ENCODE results near the gene PLEKHA7. TPM values are rescaled to one million over a fixed set of nuclear protein-coding genes. Genes with fewer than 3 reads are reported as not detected.
"Not testable (repeated sequence)": the region's sequence is repeated elsewhere in the genome, so short reads cannot be mapped to it uniquely, and the experiment has no call there.

Gene PLEKHA7
- total RNA-seq (65.7 TPM), polyA plus RNA-seq (ENCODE audit: insufficient read depth, low read depth, low replicate concordance) (24.4 TPM)
- long read RNA-seq, donor 1, partial matches to known transcripts, result 6 of 6 reads
- long read RNA-seq, donor 1, other reads (novel, unspliced or antisense), result 0 of 6 reads
- long read RNA-seq, donor 2, partial matches to known transcripts, result 21 of 22 reads
- long read RNA-seq, donor 2, other reads (novel, unspliced or antisense), result 0 of 22 reads
- long read RNA-seq, donor 3, partial matches to known transcripts, result 0 of 10 reads
- long read RNA-seq, donor 3, other reads (novel, unspliced or antisense), result 8 of 10 reads
- long read RNA-seq, donor 4, partial matches to known transcripts, result 23 of 25 reads
- long read RNA-seq, donor 4, other reads (novel, unspliced or antisense), result 0 of 25 reads
- long read RNA-seq, donor 5, result 0 reads
- long read RNA-seq, donor 6, result 0 reads
- long read RNA-seq, donor 7, partial matches to known transcripts, result 10 of 35 reads
- long read RNA-seq, donor 7, other reads (novel, unspliced or antisense), result 24 of 35 reads
- long read RNA-seq, donor 8, result 0 reads
- long read RNA-seq, donor 9, partial matches to known transcripts, result 0 of 1 reads
- long read RNA-seq, donor 9, other reads (novel, unspliced or antisense), result 0 of 1 reads
- long read RNA-seq, donor 10, partial matches to known transcripts, result 6 of 7 reads
- long read RNA-seq, donor 10, other reads (novel, unspliced or antisense), result 0 of 7 reads

- DNase-seq (peak in 3 of 5 donors; percentile 42 to 63 (median 51)), FAIRE-seq (no peak)
- TF ChIP-seq, protein P1, sequence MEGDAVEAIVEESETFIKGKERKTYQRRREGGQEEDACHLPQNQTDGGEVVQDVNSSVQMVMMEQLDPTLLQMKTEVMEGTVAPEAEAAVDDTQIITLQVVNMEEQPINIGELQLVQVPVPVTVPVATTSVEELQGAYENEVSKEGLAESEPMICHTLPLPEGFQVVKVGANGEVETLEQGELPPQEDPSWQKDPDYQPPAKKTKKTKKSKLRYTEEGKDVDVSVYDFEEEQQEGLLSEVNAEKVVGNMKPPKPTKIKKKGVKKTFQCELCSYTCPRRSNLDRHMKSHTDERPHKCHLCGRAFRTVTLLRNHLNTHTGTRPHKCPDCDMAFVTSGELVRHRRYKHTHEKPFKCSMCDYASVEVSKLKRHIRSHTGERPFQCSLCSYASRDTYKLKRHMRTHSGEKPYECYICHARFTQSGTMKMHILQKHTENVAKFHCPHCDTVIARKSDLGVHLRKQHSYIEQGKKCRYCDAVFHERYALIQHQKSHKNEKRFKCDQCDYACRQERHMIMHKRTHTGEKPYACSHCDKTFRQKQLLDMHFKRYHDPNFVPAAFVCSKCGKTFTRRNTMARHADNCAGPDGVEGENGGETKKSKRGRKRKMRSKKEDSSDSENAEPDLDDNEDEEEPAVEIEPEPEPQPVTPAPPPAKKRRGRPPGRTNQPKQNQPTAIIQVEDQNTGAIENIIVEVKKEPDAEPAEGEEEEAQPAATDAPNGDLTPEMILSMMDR (IDR thresholded peaks at IDR 0.05; ENCODE audit: borderline replicate concordance, extremely low read depth, insufficient read depth), result no peak
- no peaks in the 10 kb centered on the region for H3K9me3 ChIP-seq (ENCODE audit: control insufficient read depth in 2 of 3, insufficient read depth in 1 of 3, low read length in 3 of 3)
- H3K9ac ChIP-seq (ENCODE audit: low read length in 3 of 3), result peak within 1 kb of the TSS; percentile 14 to 84 (median 48)
- intact Hi-C loops (cut with DNase I), result no loop called here
- H3K4me1 ChIP-seq (ENCODE audit: control insufficient read depth in 2 of 3, insufficient read depth in 2 of 3, low read depth in 1 of 3, low read length in 3 of 3), result peaks cover 0 to 19% (median 7%) of the 10 kb centered on the region in 3 donors
- no peaks in the 10 kb centered on the region for H3K36me3 ChIP-seq (ENCODE audit: control insufficient read depth in 2 of 3, insufficient read depth in 3 of 3, low read length in 3 of 3)
- H3K4me3 ChIP-seq (ENCODE audit: low read length in 3 of 3), result peak within 1 kb of the TSS; percentile 63 to 89 (median 64)
- H3K27me3 ChIP-seq (ENCODE audit: control insufficient read depth, insufficient read depth, low read length), result no peaks in the 10 kb centered on the region
- H3K27ac ChIP-seq (ENCODE audit: low read depth in 2 of 2, low read length in 2 of 2), result peak within 1 kb of the TSS; percentile 84 to 91
Measured at GRCh38 chr11:17014321-17014832, at the start of gene PLEKHA7. Gene PLEKHA7, minus strand, starts transcription at chr11:17014414. Its CDS starts 13 bp downstream, at chr11:17014401.

- Histone ChIP-seq H3K27me3 (ENCODE audit: control insufficient read depth, insufficient read depth, low read length) (no peaks in the 10 kb centered on the region), H3K9ac (ENCODE audit: low read length in 3 of 3) (no peak overlapping the region), H3K36me3 (ENCODE audit: control insufficient read depth in 2 of 3, insufficient read depth in 3 of 3, low read length in 3 of 3) (no peaks in the 10 kb centered on the region), H3K27ac (ENCODE audit: low read depth in 2 of 2, low read length in 2 of 2) (no peak overlapping the region), H3K4me1 (ENCODE audit: control insufficient read depth in 2 of 3, insufficient read depth in 2 of 3, low read depth in 1 of 3, low read length in 3 of 3) (no peaks in the 10 kb centered on the region), H3K9me3 (ENCODE audit: control insufficient read depth in 2 of 3, insufficient read depth in 1 of 3, low read length in 3 of 3) (no peaks in the 10 kb centered on the region), H3K4me3 (ENCODE audit: low read length in 3 of 3) (no peak overlapping the region)
- intact Hi-C loops (cut with DNase I), result loop anchor here (10.0 kb wide), 2 partner anchors 119 to 239 kb away; no protein-coding TSS in a partner anchor
- TF ChIP-seq, protein P1 (IDR thresholded peaks at IDR 0.05; ENCODE audit: borderline replicate concordance, extremely low read depth, insufficient read depth), result peak; percentile 70
- DNase-seq, result peak in 4 of 5 donors; percentile 45 to 64 (median 62)
- no peak for FAIRE-seq
Measured at GRCh38 chr11:17063171-17064002, 49.2 kb upstream of the PLEKHA7 start.

- DNase-seq; H3K4me1 ChIP-seq (ENCODE audit: control insufficient read depth in 2 of 3, insufficient read depth in 2 of 3, low read depth in 1 of 3, low read length in 3 of 3); H3K9ac ChIP-seq (ENCODE audit: low read length in 3 of 3); H3K4me3 ChIP-seq (ENCODE audit: low read length in 3 of 3); H3K36me3 ChIP-seq (ENCODE audit: control insufficient read depth in 2 of 3, insufficient read depth in 3 of 3, low read length in 3 of 3); FAIRE-seq; H3K27me3 ChIP-seq (ENCODE audit: control insufficient read depth, insufficient read depth, low read length); H3K27ac ChIP-seq (ENCODE audit: low read depth in 2 of 2, low read length in 2 of 2); H3K9me3 ChIP-seq (ENCODE audit: control insufficient read depth in 2 of 3, insufficient read depth in 1 of 3, low read length in 3 of 3); intact Hi-C loops (cut with DNase I): not testable (repeated sequence)
Measured at GRCh38 chr11:17051146-17051545, 36.9 kb upstream of the PLEKHA7 start.

GRCh38 chr11:17048491-17048890 lies 34.3 kb upstream of the PLEKHA7 start:
- H3K27ac ChIP-seq (ENCODE audit: low read depth in 2 of 2, low read length in 2 of 2); FAIRE-seq; H3K36me3 ChIP-seq (ENCODE audit: control insufficient read depth in 2 of 3, insufficient read depth in 3 of 3, low read length in 3 of 3); H3K4me3 ChIP-seq (ENCODE audit: low read length in 3 of 3); intact Hi-C loops (cut with DNase I); H3K9ac ChIP-seq (ENCODE audit: low read length in 3 of 3); H3K27me3 ChIP-seq (ENCODE audit: control insufficient read depth, insufficient read depth, low read length); H3K9me3 ChIP-seq (ENCODE audit: control insufficient read depth in 2 of 3, insufficient read depth in 1 of 3, low read length in 3 of 3); H3K4me1 ChIP-seq (ENCODE audit: control insufficient read depth in 2 of 3, insufficient read depth in 2 of 3, low read depth in 1 of 3, low read length in 3 of 3): not testable (repeated sequence)
- DNase-seq, result peak in 1 of 5 donors; percentile 21
